ENCODE measurements around the gene OR1S1.
"Not testable (repeated sequence)": the region's sequence is repeated elsewhere in the genome, so short reads cannot be mapped to it uniquely, and the experiment has no call there.

The OR1S1 gene

GRCh38 chr11:58212420-58212819 lies at the start of gene OR1S1:
Gene OR1S1 (plus strand): TSS chr11:58212720.
- DNase-seq (ENCODE audit: low read depth) = not testable (repeated sequence)

- DNase-seq (ENCODE audit: low read depth) = no peak
Measured at GRCh38 chr11:58164389-58164788, 48.1 kb upstream of the OR1S1 start.

DNA sequence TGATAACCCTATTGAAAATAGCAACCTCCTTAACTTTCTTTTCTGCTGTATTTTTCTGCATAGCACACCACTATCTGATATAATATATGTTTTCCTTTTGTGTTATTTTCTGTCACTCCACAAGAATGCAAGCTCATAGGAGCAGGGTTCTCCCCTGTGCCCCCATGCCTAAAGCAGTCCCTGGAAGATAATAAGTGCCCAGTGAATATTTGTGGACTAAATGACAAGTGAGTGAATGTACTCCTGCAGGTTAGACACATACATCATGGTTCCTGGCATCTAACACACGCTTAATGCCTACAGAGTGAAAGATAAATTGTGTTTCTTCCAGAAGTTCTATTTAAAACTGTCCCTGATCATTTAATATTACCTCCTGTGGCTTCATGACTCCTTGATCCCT lies 47.5 kb upstream of the OR1S1 start:
- no peak for DNase-seq (ENCODE audit: low read depth)

GRCh38 chr11:58165504-58166106 lies 46.9 kb upstream of the OR1S1 start:
- no peak for DNase-seq (ENCODE audit: low read depth)

GRCh38 chr11:58177409-58178054 lies 35.0 kb upstream of the OR1S1 start:
- no peak for DNase-seq (ENCODE audit: low read depth)

GRCh38 chr11:58178444-58178843 lies 34.1 kb upstream of the OR1S1 start:
- DNase-seq (ENCODE audit: low read depth) = no peak

GRCh38 chr11:58179648-58180047 lies 32.9 kb upstream of the OR1S1 start:
- no peak for DNase-seq (ENCODE audit: low read depth)

DNA sequence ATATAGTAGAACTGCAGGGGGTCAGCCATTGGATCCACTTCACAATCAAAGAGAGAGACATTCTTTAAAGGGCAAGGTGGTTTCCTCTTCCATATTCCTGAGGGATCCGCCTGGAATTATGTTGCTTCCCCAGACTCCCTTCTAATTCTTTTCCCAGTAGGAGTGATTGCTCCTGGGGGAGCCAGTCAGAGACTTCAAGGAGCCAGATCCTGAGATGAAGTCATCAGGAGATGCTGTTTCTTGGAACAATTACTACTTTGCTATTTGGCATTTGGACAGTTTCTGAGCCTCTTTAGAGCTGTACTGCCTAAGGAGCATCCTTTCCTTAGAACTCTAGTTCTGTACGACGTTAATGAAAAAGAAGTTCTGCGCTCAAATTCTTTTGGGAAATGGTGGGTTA lies 25.6 kb upstream of the OR1S1 start:
- DNase-seq (ENCODE audit: low read depth) = no peak

- no peak for DNase-seq (ENCODE audit: low read depth)
Measured at GRCh38 chr11:58188770-58189169, 23.8 kb upstream of the OR1S1 start, which contains the start of gene OR9Q2. Gene OR9Q2 (plus strand): TSS chr11:58189070. CDS start chr11:58190491, 1,421 bp downstream.

- no peak for DNase-seq (ENCODE audit: low read depth)
Measured at GRCh38 chr11:58192229-58192628, 20.3 kb upstream of the OR1S1 start.

DNA sequence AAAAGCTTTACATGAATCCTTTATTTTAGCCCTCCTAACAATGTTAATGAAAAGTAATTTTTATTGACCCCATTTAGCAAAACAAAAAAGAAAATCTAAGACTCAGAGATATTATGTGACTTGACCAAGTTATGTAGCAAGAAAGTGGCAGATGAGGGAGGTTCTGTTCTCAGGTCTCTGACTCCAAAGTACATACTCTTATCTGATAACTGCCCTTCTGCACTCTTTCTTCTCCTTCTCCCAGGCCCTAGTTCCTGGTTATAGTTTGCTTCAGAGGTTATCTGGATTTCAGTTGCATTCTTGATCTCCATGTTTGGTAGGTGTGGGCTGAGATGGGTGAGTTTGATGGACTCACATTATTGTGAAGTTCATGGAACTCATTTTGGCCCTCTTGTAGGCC lies 19.1 kb upstream of the OR1S1 start:
- DNase-seq (ENCODE audit: low read depth) = no peak

DNA sequence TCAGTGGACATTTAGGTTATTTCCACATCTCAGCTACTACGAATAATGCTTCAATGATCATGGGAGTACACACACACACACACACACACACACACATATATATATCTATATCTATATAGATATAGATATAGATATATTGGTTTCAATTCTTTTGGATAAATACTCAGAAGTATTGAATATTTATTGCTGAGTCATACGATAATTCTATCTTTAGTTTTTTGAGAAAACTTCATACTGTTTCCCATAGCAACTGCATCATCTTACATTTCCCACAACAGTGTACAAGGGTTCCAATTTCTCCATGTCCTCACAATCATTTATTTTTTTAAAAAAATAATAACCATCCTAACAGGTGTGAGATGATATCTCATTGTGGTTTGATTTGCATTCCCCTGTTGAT lies 16.6 kb upstream of the OR1S1 start:
- DNase-seq (ENCODE audit: low read depth) = no peak

DNA sequence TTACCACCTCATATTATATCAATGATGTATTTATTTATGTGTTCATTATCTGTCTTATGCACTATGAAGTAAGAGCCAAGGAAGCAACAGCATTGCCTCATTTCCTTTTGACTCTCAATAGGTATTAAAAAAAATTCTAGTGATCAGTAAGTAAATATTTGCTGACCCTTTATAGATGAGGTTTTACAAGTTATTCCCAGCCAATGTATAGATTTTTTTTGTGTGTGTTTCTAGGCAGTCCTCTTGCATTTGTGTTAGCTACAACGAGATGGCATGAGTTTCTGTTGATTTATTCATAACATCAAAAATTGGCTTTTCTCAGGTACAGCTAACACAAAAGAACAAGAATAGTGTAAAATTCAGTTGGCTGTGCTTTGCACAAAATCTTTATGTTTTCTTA lies 13.2 kb upstream of the OR1S1 start:
- DNase-seq (ENCODE audit: low read depth) = no peak

DNA sequence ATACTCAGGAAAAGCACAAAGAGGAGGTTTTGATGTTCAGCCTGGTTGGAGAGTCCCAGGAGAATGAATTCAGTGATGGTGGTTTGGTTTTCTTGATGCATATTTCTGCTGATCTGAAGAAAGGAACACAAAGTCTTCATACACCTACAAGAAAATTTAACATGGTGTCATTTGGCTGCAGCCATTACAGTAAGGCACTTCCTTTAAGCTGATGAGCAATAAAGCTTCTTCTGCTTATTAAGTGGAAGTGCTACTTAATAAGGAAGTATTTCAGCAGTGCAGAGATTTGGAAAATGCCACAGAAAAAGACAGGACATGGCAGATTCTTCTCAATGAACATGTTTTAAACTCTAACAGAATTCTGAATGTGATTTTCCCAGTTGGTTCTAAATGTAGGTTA lies 8.5 kb upstream of the OR1S1 start, which contains the start of gene OR1S2:
Gene OR1S2 (minus strand): TSS at position 101 of the 400 bp plus-strand sequence. CDS start 0 bp downstream, at position 101.
- no peak for DNase-seq (ENCODE audit: low read depth)

DNA sequence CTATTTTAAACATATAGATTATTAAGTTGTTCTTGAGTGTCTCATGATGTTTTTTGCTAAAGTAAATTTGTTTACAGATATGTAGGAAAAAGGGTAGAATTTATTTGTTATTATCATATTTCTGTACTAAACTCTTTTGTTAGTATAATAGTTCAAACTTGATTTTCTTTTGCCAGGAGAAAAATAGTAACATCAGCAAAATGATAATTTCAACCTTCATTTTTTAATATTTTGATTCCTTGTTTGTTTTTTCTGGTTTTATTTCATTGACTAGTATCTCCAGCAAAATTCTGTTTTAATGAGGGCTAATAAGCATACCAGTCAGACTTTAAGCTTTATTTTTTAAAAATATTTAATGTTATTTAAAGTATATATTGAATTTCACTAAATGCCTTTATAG lies 4.0 kb downstream of the OR1S1 start:
- DNase-seq (ENCODE audit: low read depth) = no peak

- no peak for DNase-seq (ENCODE audit: low read depth)
Measured at GRCh38 chr11:58222721-58223120, 10.2 kb downstream of the OR1S1 start.

DNA sequence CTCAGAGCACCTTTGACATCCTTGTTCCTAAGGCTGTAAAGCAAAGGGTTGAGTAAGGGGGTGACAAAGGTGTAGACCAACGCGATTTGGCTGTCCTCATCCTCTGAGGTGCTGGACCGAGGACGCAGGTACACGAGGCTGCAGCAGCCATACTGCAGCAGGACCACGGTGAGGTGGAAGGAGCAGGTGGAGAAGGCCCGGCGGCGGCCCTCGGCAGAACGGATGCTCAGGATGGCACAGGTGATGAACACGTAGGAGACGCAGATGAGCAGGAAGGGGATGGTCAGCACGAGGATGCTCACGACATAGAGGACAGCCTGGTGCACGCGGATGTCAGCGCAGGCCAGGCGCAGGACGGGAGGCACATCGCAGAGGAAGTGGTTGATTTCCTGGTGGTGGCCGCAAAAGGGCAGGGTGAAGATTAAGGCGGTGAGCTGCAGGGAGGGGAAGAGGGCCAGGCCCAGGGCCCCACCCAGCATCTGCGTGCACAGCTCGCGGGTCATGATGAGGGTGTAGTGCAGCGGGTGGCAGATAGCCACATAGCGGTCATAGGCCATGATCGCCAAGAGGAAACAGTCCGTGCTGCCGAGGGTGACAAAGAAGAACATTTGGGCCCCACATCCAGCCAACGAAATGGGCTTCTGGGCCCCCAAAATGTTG lies 15.6 kb downstream of the OR1S1 start:
- DNase-seq (ENCODE audit: low read depth) = no peak

- DNase-seq (ENCODE audit: low read depth) = no peak
Measured at GRCh38 chr11:58243954-58244353, 31.4 kb downstream of the OR1S1 start.

- peak; percentile 22 for DNase-seq (ENCODE audit: low read depth)
Measured at GRCh38 chr11:58254936-58255335, 42.4 kb downstream of the OR1S1 start.

DNA sequence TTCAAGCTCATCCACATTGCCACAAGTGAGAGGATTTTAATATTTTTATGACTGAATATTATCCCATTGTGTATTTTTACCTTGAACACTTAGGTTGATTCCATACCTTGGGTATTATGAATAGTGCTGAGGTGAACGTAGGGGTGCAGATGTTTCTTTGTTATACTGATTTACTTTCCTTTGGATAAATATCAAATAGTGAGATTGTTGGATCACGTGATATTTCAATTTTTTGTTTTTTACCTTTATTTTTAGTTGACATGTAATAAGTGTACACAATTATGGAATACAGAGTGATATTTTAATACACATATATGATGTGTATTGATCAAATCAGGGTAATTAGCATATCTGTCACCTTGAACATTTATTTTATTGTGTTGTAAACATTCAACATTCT lies 47.5 kb downstream of the OR1S1 start:
- DNase-seq (ENCODE audit: low read depth) = no peak

Data from EH (cell line).